ENCODE data around the gene DLGAP5.

The DLGAP5 gene

GRCh38 chr14:55201219-55202101 lies 10.1 kb upstream of the DLGAP5 start:
- H3K27me3 Mint-ChIP-seq = peaks cover 2% of the 10 kb centered on the region
- no peaks in the 10 kb centered on the region for H3K9me3 Mint-ChIP-seq (ENCODE audit: low read depth)
- H3K4me3 Mint-ChIP-seq = no peak overlapping the region
- H3K36me3 Mint-ChIP-seq = no peaks in the 10 kb centered on the region
- no peak overlapping the region for H3K27ac Mint-ChIP-seq
- H3K4me1 Mint-ChIP-seq (ENCODE audit: low read depth) = no peaks in the 10 kb centered on the region

- Mint-ChIP-seq H3K4me1 (ENCODE audit: low read depth) (no peaks in the 10 kb centered on the region), H3K36me3 (no peaks in the 10 kb centered on the region), H3K4me3 (no peak overlapping the region), H3K27ac (no peak overlapping the region), H3K9me3 (ENCODE audit: low read depth) (no peaks in the 10 kb centered on the region), H3K27me3 (peaks cover 2% of the 10 kb centered on the region)
These were observed 9.3 kb upstream of the DLGAP5 start for GRCh38 chr14:55200651-55201050.

DNA sequence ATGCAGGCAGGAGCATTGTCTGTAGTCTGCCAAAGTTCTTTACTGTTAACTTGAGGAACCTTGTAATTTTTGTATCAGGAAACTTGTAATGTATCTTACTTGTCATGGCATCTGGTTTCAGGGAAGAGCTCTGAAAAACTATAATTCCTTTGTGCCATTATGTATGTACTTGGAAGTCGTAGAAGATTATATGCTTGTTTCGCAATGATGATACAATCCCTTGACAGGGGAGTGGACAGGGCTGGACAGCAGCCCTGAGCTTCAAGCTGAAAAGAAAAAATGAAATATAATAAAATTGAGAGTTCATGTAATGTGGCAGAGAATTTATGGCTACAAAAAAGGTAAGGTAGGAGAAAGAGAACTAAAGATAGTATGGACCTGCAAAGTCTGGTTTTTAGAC lies 7.4 kb upstream of the DLGAP5 start:
- H3K9me3 Mint-ChIP-seq (ENCODE audit: low read depth) = no peaks in the 10 kb centered on the region
- H3K36me3 Mint-ChIP-seq = no peaks in the 10 kb centered on the region
- peaks cover 2% of the 10 kb centered on the region for H3K27me3 Mint-ChIP-seq
- no peak overlapping the region for H3K27ac Mint-ChIP-seq
- no peak overlapping the region for H3K4me3 Mint-ChIP-seq
- no peaks in the 10 kb centered on the region for H3K4me1 Mint-ChIP-seq (ENCODE audit: low read depth)

GRCh38 chr14:55194656-55195355 lies 3.4 kb upstream of the DLGAP5 start:
- Mint-ChIP-seq H3K4me3 (no peak overlapping the region), H3K27me3 (peaks cover 2% of the 10 kb centered on the region), H3K27ac (no peak overlapping the region), H3K4me1 (ENCODE audit: low read depth) (peaks cover 8% of the 10 kb centered on the region), H3K9me3 (ENCODE audit: low read depth) (no peaks in the 10 kb centered on the region), H3K36me3 (no peaks in the 10 kb centered on the region)

GRCh38 chr14:55192054-55192621 lies 753 bp upstream of the DLGAP5 start:
- Mint-ChIP-seq H3K4me3 (peak overlapping the region; percentile 91), H3K27ac (peak overlapping the region; percentile 25), H3K27me3 (no peaks in the 10 kb centered on the region), H3K4me1 (ENCODE audit: low read depth) (peaks cover 8% of the 10 kb centered on the region), H3K36me3 (no peaks in the 10 kb centered on the region), H3K9me3 (ENCODE audit: low read depth) (no peaks in the 10 kb centered on the region)

DNA sequence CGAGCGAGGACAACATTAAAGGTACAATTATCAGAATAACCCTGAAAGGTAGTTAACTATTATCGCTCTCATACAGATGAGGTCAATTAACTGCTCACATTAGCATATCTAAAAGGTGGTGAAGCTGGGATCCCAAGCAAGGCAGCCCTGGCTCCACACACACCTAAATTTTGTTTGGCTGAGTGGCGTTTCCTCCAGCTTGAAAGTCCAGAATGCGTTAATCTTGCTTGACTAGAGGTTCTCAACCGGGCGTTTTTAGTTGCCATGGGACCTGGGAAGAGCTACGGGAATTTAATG lies 531 bp downstream of the DLGAP5 start:
- Mint-ChIP-seq H3K27ac (no peak overlapping the region), H3K36me3 (no peaks in the 10 kb centered on the region), H3K4me1 (ENCODE audit: low read depth) (peaks cover 8% of the 10 kb centered on the region), H3K4me3 (peak overlapping the region; percentile 91), H3K27me3 (no peaks in the 10 kb centered on the region), H3K9me3 (ENCODE audit: low read depth) (no peaks in the 10 kb centered on the region)

DNA sequence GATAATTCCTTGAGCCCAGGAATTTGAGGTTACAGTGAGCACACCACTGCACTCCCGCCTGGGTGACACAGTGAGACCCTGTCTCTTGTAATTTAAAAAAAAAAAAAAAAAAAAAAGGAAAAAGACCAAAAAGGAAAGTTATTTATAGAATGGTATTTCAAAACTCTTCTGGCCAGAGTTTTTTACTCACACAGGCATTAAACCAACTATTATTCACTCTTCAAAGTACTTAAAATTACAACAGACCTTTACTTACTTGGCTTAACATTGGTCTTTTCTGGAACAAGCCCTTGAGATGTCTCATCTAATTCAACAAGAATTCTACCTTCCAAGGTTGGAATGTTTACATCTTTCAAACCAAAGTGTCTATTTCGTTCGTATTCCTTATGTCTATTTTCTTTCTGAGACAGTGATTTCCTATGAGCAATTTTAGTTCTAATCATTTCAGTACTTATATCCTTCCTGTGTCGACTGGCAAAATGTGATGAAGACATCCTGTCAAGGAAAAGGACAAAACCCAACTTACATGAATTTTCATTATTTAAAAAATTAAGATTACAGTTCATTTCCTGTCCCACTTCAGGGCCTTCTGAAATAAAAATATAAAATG lies 2.6 kb downstream of the DLGAP5 start:
- H3K27me3 Mint-ChIP-seq = no peaks in the 10 kb centered on the region
- H3K4me3 Mint-ChIP-seq = no peak overlapping the region
- no peak overlapping the region for H3K27ac Mint-ChIP-seq
- H3K9me3 Mint-ChIP-seq (ENCODE audit: low read depth) = no peaks in the 10 kb centered on the region
- peaks cover 8% of the 10 kb centered on the region for H3K4me1 Mint-ChIP-seq (ENCODE audit: low read depth)
- H3K36me3 Mint-ChIP-seq = no peaks in the 10 kb centered on the region

- H3K4me1 Mint-ChIP-seq (ENCODE audit: low read depth) = no peaks in the 10 kb centered on the region
- no peak overlapping the region for H3K4me3 Mint-ChIP-seq
- H3K27ac Mint-ChIP-seq = no peak overlapping the region
- no peaks in the 10 kb centered on the region for H3K36me3 Mint-ChIP-seq
- H3K9me3 Mint-ChIP-seq (ENCODE audit: low read depth) = no peaks in the 10 kb centered on the region
- H3K27me3 Mint-ChIP-seq = no peaks in the 10 kb centered on the region
These were observed 11.0 kb downstream of the DLGAP5 start for GRCh38 chr14:55180434-55180833.

GRCh38 chr14:55180006-55180405 lies 11.4 kb downstream of the DLGAP5 start:
- no peak overlapping the region for H3K4me3 Mint-ChIP-seq
- no peaks in the 10 kb centered on the region for H3K27me3 Mint-ChIP-seq
- H3K36me3 Mint-ChIP-seq = no peaks in the 10 kb centered on the region
- H3K9me3 Mint-ChIP-seq (ENCODE audit: low read depth) = no peaks in the 10 kb centered on the region
- H3K27ac Mint-ChIP-seq = no peak overlapping the region
- H3K4me1 Mint-ChIP-seq (ENCODE audit: low read depth) = no peaks in the 10 kb centered on the region

- Mint-ChIP-seq H3K36me3 (no peaks in the 10 kb centered on the region), H3K27me3 (no peaks in the 10 kb centered on the region), H3K27ac (no peak overlapping the region), H3K4me1 (ENCODE audit: low read depth) (no peaks in the 10 kb centered on the region), H3K9me3 (ENCODE audit: low read depth) (no peaks in the 10 kb centered on the region), H3K4me3 (no peak overlapping the region)
These were observed 20.9 kb downstream of the DLGAP5 start for GRCh38 chr14:55170526-55170925.

DNA sequence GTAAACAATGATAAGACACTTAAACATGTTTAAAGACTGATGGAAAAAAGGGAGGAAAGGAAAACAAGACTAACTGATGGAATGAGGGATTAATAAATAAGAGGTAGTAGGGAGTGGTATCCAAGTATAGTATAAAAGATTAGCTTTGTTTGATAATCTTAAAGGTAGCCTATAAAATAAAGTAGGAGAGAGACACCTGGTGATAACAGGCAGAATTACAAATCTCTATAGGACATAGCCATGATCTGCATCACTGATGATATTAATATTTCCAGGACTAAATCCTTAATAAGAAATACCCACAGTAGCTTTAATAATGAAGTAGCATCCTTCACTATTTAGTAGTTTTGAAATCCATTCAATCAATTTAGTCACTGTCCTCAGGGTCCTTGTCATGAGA lies 30.4 kb downstream of the DLGAP5 start:
- H3K4me3 Mint-ChIP-seq = no peak overlapping the region
- H3K27me3 Mint-ChIP-seq = peaks cover 3% of the 10 kb centered on the region
- H3K4me1 Mint-ChIP-seq (ENCODE audit: low read depth) = peaks cover 8% of the 10 kb centered on the region
- no peak overlapping the region for H3K27ac Mint-ChIP-seq
- no peaks in the 10 kb centered on the region for H3K9me3 Mint-ChIP-seq (ENCODE audit: low read depth)
- no peaks in the 10 kb centered on the region for H3K36me3 Mint-ChIP-seq

DNA sequence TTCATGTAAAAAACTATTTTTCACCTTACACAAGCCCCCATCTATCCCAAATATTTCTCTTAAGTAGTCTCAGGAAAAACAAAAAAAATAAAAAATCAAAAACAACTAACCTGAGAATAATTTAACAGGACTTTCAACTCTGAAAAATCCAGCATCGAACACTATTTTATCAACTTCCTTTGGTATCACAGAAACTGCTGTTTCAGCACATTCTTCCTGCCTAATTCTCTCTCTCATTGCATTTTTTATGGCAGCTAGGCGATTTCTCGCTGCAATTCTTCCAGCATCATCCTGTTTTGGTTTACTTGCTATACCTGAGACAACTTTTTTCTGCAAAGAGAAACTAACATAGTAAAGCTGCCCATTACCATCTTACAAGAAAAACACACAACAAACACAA lies 33.0 kb downstream of the DLGAP5 start:
- H3K9me3 Mint-ChIP-seq (ENCODE audit: low read depth) = no peaks in the 10 kb centered on the region

DNA sequence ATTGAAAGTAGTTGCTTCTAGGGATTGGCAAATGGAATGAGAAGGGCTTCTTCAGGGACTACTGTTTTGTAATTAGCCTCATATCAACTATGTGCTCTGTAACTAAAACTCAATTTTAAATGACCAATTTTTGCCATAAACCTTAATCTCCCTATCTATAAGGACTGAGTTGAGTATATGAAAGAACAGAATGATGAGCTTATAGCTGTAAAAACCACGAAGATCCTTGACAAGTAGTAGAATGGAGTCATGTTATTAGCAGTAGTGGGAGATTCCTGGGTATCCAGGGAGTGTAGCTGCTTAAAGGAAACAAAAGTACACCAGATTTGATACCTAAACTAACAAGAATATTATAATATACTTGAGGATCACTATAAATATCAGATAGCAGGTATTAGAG lies 34.3 kb downstream of the DLGAP5 start:
- Mint-ChIP-seq H3K4me3 (no peak overlapping the region), H3K27ac (no peak overlapping the region), H3K36me3 (no peaks in the 10 kb centered on the region), H3K9me3 (ENCODE audit: low read depth) (no peaks in the 10 kb centered on the region), H3K4me1 (ENCODE audit: low read depth) (peaks cover 2% of the 10 kb centered on the region), H3K27me3 (peaks cover 3% of the 10 kb centered on the region)

More for the DNA sequence above, 33.0 kb downstream of the DLGAP5 start:
- no peak overlapping the region for H3K27ac Mint-ChIP-seq
- no peaks in the 10 kb centered on the region for H3K36me3 Mint-ChIP-seq
- peaks cover 3% of the 10 kb centered on the region for H3K27me3 Mint-ChIP-seq
- H3K4me3 Mint-ChIP-seq = no peak overlapping the region
- H3K4me1 Mint-ChIP-seq (ENCODE audit: low read depth) = peaks cover 2% of the 10 kb centered on the region

DNA sequence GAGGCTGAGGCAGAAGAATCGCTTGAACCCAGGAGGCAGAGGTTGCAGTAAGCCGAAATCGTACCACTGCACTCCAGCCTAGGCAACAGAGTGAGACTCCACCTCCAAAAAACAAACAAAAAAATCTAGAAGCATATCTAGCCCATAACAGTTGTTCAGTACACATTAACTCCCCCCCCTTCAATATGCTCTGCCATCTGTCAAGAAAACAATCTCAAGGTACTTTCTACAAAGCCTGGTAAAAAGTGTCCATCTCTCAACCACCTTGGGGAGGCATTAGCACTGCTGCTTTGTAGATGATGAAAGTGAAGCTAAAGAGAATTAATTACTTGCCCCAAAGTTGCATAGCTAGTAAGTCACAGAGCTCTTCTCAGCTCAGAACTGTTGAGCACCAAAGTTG lies 37.4 kb downstream of the DLGAP5 start:
- Mint-ChIP-seq H3K9me3 (ENCODE audit: low read depth) (no peaks in the 10 kb centered on the region), H3K4me1 (ENCODE audit: low read depth) (peaks cover 2% of the 10 kb centered on the region), H3K36me3 (no peaks in the 10 kb centered on the region), H3K27ac (no peak overlapping the region), H3K27me3 (no peaks in the 10 kb centered on the region), H3K4me3 (no peak overlapping the region)

- Mint-ChIP-seq H3K36me3 (no peaks in the 10 kb centered on the region), H3K4me1 (ENCODE audit: low read depth) (peaks cover 2% of the 10 kb centered on the region), H3K4me3 (no peak overlapping the region), H3K27ac (no peak overlapping the region), H3K9me3 (ENCODE audit: low read depth) (no peaks in the 10 kb centered on the region), H3K27me3 (no peaks in the 10 kb centered on the region)
These were observed 39.2 kb downstream of the DLGAP5 start for GRCh38 chr14:55152052-55152753.
